ENCODE data around the gene DISP2.
A peak's percentile ranks its signal among the peaks of the same experiment; 100 is the strongest.

Gene DISP2

DNA sequence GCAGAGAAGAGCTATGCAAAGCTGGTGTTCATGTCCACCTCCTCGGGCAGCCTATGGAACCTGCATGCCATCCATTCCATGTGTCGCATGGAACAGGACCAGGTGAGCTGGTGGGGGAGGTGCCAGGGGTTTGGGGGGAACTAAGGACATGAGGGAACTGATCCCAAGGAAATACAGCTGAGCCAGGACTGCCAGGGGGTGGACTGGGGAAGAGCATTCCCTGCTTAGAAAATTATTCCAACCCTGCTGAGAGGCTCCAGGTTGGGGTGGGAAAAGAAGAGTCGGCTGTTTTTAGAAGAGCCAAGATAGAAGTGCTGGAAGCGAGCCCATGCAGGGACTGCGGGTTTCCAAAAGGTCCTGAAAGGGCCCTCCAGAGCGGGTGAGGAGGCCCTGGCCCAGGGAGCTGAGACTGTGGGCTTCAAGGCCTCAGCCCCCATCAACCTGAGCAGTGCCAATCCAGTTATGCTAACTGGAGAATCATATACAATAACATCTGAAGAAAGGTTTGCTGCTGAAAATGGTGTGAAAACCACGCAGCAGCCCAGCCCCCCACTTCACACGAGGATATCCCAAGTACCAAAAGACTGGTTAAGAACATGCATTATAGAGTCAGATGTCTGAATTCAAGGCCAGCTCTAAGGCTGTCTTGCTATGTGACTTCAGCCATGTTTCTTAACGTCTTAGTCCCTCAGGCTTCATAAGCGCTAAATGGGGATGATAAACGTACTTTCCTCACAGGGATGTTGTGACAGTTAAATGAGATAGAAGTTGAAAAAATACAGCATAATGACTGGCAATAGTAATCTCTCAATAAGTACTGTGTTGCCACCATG lies 7.8 kb downstream of the DISP2 start:
- DNase-seq = no peak

DNA sequence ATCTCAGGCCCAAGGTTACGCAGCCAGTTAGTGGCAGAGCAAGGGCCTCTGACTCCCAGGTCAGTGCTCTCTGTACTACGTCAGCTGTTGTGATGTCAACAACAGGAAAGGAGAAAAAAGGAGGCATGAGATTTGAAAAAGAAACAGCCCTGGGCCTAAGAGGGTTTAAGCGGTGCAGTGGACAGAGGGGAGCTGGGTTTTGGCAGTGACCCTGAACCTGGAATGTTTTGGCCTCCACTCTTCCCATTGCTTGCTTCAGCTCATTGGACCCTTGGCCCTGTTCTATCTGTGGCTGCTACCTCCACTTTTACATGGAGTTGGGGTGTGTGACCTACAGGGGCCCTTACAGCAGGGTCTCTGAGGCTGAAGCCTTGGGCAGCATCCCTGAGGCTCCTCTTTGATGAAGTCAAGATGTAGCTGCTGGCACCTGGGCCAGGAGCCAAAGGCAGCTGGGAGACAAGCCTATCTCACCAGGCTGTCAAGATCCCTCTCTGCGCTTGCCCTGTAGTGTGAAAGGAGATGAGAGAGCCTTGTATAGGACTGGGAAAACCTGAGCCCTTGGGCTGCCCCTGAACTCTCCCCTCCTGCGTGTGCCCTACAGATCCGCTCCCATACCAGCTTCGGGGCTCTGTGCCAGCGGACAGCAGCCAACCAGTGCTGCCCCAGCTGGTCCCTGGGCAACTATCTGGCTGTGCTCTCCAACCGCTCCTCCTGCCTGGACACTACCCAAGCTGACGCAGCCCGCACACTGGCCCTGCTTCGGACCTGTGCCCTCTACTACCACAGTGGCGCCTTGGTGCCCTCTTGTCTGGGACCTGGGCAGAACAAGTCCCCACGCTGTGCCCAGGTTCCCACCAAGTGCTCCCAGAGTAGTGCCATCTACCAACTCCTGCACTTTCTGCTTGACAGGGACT lies 8.7 kb downstream of the DISP2 start:
- DNase-seq = no peak

DNA sequence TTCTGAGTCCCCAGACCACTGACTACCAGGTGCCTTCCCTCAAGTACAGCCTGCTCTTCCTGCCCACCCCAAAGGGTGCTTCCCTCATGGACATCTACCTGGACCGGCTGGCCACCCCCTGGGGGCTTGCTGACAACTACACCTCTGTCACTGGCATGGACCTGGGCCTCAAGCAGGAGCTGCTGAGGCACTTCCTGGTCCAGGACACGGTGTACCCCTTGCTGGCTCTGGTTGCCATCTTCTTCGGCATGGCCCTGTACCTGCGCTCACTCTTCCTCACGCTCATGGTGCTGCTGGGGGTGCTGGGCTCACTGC lies 9.3 kb downstream of the DISP2 start:
- DNase-seq = no peak

DNA sequence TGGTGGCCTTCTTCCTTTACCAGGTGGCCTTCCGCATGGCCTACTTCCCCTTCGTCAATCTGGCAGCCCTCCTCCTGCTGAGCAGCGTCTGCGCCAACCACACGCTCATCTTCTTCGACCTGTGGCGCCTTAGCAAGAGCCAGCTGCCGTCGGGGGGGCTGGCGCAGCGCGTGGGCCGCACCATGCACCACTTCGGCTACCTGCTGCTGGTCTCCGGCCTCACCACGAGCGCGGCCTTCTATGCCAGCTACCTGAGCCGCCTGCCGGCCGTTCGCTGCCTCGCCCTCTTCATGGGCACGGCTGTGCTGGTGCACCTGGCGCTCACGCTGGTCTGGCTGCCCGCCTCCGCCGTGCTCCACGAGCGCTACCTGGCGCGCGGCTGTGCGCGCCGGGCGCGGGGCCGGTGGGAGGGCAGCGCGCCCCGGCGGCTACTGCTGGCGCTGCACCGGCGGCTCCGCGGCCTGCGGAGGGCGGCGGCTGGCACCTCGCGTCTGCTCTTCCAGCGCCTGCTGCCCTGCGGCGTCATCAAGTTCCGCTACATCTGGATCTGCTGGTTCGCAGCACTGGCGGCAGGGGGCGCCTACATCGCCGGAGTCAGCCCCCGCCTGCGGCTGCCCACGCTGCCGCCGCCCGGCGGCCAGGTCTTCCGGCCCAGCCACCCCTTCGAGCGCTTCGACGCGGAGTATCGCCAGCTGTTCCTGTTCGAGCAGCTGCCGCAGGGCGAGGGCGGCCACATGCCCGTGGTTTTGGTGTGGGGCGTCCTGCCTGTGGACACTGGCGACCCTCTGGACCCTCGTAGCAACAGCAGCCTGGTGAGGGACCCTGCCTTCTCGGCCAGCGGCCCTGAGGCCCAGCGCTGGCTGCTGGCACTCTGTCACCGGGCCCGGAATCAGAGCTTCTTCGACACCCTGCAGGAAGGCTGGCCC lies 9.9 kb downstream of the DISP2 start:
- peak; percentile 89 for DNase-seq

DNA sequence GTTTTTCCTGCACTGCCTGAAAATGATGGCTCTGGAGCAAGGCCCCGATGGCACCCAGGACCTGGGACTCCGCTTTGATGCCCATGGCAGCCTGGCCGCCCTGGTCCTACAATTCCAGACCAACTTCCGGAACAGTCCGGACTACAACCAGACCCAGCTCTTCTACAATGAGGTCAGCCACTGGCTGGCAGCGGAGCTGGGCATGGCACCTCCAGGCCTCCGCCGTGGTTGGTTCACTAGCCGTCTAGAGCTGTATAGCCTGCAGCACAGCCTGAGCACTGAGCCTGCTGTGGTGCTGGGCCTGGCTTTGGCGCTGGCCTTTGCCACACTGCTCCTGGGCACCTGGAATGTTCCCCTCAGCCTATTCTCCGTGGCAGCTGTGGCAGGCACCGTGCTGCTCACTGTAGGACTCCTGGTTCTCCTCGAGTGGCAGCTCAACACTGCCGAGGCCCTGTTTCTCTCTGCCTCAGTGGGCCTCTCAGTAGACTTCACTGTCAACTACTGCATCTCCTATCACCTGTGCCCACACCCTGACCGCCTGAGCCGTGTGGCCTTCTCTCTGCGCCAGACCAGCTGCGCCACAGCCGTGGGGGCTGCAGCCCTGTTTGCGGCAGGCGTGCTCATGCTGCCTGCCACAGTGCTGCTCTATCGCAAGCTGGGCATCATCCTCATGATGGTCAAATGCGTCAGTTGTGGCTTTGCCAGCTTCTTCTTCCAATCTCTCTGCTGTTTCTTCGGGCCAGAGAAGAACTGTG lies 10.9 kb downstream of the DISP2 start:
- DNase-seq = no peak

DNA sequence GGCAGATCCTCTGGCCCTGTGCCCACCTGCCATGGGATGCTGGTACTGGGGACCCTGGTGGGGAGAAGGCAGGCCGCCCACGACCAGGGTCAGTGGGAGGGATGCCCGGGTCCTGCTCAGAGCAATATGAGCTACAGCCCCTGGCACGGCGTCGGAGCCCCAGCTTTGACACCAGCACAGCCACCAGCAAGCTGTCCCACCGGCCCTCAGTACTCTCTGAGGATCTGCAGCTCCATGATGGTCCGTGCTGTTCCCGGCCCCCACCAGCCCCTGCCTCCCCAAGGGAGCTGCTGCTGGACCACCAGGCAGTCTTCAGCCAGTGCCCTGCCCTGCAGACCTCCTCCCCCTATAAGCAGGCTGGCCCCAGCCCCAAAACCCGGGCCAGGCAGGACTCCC lies 11.5 kb downstream of the DISP2 start:
- DNase-seq = no peak

DNA sequence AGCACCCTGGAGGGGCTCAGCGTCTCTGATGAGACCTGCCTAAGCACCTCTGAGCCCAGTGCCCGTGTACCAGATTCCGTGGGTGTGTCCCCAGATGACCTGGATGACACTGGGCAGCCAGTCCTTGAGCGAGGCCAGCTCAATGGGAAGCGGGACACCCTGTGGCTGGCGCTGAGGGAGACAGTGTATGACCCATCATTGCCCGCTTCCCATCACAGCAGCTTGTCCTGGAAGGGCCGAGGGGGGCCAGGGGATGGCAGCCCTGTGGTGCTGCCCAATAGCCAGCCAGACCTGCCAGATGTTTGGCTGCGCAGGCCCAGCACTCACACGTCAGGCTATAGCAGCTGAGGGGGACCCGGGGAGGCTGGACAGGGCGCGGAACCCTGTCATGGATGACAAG lies 12.0 kb downstream of the DISP2 start:
- DNase-seq = no peak

DNA sequence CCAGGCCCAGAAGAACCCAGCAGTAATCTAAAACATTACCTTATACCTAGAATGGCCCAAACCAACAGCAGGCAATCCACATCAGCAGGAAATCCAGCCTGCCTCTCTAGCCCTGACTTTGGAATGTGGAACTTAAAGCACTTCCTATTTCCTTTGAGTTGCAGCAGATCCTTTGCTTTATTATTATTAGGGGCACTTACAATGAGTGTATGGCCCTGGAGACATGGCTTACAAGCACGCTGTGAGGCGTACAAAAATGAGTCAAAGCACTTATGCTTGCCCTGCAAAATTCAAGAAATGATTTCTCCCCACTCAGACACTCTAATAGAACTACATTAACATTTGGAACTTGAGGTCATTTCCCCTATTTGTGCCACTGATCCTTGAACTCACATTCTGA lies 15.0 kb downstream of the DISP2 start:
- DNase-seq = no peak

DNA sequence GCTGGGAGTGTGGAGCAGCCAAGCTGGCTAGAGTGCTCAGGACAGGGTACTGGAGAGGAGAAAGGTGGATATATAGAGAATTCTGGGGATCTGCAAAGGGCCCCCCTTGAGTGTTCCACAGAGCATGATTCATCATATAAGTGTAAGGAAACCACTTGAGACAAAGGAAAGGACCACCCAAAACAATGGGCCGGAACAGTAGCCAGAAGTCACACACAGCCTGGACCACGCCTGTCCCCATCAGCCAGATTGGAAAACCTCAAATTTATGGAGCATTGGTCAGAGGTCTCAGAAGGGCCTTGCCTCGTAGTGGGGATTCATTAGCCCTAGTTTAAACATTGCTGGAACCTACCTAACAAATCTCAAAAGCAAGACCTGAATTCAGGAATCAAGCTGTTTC lies 19.6 kb downstream of the DISP2 start:
- DNase-seq = no peak

DNA sequence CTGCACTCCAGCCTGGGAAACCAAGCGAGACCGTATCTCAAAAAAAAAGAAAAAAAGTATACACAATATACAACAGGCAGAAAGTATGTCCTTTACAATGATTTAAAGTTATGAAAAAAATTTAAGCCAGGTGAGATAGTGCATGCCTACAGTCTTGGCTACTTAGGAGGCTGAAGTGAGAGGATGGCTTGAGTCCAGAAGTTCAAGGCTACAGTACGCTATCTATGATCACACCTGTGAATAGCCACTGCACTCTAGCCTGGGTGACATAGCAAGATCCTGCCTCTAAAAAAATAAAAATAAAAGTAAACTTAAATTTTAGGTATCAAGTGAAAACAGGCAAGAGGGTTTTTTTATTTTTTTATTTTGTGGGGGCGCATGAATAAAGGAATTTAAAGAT lies 21.4 kb downstream of the DISP2 start:
- no peak for DNase-seq

DNA sequence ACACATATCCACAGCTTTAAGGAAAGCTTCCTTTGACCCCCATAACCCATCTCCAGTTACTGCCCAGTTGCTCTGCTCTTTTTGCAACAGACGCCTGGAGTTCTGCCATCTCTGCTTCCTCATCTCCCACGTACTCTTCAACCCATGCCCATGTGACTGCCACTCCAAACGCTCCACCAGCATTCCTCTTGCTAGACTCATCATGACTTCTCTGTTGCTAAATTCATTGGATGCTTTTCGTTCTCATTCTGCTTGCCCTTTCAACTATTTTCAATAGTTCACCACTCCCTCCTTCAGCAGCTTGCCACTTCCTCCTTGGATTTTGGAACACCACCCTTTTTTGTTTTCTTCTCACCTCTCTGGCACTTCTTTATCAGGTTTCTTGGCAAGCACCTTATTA lies 21.8 kb downstream of the DISP2 start:
- DNase-seq = peak; percentile 100

DNA sequence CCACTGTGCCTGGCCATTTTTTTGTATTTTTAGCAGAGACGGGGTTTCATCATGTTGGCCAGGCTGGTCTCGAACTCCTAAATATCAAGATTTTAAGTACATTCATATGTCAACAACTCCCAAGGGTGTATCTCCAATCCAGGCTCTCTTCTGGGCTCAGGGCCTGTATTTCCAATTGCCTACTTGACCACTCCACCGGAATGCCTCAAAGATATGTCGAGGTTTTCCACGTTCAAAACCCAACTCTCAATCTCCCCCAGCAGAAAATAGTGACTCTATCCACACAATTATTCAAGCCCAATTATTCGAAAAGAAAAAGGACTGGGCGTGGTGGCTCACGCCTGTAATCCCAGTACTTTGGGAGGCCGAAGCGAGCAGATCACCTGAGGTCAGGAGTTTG lies 22.6 kb downstream of the DISP2 start:
- no peak for DNase-seq

DNA sequence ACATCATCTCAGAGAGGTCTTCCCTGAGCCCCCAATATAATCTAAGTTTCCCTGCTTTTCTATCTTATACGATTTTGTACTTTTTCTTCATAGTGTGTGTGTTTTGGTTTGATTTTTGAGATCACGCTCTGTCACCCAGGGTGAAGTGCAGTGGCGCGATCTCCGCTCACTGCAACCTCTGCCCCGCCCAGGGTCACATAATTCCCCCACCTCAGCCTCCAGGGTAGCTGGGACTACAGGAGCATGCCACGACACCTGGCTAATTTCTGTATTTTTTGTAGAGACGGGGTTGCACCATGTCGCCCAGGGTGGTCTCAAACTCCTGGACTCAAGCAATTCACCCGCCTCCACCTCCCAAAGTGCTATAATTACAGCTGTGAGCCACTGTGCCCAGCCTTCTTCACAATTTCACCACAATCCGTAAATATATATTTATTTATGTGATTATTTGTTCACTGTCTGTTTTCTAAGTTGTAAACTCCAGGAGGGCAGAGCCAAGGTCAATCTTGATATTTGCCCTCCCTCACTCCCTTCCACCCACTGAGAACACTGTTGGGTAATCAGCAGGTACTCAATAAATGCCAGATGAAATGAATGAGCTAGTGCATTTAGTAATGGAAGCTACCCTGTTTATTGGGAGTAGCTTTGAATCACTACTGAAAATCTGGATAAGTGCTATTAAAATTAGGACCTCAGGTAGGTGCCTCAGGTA lies 24.0 kb downstream of the DISP2 start:
- no peak for DNase-seq

DNA sequence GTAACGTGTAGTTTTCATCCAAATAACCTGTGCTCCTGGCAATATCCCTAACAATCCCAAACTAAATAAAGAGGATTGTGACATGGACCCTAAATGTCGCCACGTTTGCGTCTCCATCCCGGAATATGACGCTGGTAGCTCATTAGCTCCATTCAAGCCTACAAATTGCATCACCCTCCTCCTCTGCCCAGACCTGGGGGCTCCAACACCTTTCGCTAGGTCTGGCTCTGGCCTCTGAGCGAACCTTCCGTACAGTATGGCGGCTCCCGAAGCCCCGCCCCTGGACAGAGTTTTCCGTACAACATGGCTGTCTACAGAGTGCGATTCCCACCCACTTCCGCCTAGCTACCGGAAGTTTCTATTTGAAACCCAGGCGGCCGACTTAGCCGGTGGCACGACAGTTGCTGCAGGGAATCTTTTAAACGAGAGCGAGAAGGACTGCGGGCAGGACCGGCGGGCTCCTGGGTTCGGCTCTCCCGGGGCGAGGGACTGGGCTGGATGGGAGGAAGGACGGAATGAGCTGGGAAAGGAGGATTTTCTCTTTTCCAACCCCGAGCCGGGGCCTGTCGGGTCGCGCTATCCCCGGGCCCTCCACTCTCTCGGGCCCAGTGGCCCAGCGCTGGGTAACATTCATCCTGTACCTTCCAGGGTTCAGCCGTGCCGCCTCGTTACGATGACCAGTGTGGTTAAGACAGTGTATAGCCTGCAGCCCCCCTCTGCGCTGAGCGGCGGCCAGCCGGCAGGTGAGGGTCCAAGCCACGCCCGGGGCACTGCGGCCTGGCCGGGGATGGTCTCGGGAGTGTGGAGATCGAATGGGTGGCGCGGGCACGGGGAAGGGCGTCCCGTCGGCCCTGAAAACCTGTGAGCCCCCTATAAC lies 24.8 kb downstream of the DISP2 start, which contains the start of gene KNSTRN:
Gene KNSTRN, plus strand, starts transcription at position 142 of the 877 bp plus-strand sequence. Its CDS starts 115 bp downstream, at position 257.
- peak; percentile 94 for DNase-seq

DNA sequence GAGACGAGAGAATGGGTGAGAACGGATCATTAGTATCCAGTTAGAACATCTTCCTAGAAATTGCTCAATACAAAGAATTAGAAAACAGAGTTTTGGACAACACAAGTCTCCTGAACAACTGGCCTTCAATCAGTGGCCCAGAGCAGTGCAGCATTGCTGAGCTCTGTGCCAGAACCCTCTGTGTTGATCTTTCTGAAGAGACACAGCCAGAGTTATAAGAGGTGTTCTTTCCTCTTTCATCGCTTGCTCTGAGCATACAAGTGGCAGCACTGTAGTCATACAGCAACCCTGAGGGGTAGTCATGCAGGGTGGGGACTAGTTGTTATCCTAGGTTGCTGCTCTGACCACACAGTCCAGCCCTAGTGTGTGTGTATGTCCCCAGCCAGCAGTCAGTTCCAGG lies 28.5 kb downstream of the DISP2 start:
- no peak for DNase-seq

DNA sequence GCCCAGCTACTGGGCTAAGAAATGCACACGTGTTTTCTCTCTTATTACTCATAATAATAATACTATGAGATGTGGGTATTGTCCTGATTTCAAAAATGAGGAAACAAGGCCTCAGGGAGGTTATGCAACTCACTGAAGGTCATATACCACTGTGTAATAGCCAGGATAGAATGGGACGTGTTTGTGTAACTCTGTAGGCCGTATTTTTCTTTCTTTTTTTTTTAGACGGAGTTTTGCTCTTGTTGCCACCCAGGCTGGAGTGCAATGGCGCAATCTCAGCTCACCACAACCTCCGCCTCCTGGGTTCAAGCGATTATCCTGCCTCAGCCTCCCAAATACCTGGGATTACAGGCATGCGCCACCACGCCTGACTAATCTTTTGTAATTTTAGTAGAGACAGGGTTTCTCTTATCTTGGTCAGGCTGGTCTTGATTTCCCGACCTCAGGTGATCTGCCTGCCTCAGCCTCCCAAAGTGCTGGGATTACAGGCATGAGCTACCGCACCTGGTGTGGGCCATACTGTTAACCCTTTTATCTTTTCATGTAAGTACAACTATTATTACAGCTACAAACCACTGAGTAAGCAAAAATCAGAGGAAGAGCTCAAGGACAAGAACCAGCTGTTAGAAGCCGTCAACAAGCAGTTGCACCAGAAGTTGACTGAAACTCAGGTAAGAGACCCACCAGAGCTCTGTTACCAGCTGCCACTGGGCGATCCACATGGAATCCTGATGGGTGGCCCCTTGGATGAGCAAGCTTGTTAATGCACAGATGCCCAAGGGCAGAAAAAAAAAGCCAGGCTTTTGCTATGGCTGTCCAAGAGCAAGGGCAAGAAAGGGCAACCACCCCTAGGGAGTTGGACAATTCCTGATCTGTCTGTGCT lies 31.2 kb downstream of the DISP2 start:
- DNase-seq = no peak

DNA sequence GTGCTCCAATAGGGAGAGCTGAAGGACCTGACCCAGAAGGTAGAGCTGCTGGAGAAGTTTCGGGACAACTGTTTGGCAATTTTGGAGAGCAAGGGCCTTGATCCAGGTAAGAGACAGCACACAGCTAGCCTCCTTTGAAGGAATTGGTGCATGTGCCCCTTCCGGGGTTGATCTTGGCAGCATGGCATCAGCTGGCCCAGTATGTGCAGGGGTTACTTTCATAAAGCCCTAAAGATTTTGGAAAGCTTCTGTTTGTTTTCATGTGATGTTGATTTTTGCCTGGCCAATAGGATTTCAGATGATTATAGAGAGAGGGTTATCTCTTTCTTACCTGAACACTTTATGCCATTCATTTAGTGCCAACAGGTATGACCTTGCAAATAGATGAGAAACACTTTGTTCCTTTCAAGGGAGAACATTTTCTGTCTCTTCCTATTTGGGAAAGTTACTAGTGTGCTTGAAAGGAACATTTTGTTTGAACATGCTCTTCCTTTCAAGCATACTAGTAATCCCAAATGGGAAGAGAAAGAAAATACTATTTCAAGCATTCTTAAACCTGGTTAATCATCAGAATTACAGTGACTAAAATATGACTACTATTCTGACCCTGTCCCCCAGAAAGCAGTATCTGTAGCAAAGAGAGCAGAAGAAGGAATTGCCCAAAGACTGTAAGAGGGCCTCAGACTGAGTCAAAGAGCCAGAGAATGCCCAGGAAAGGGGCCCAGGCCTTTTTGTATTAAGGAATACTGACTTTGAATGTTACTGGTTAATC lies 32.0 kb downstream of the DISP2 start:
- DNase-seq = no peak
